Measurements from ENCODE around the gene ADH1B. TPM values are rescaled to one million over a fixed set of nuclear protein-coding genes. Genes with fewer than 3 reads are reported as not detected.

ADH1B gene
- total RNA-seq, 1 donor from 2014 or later, result not detected

- Histone ChIP-seq H3K4me3 (ENCODE audit: insufficient read depth, low read depth, low read length) (no peak overlapping the region), H3K79me2 (ENCODE audit: insufficient read depth, low read length) (no peaks in the 10 kb centered on the region), H3K9ac (ENCODE audit: low read length) (no peak overlapping the region), H3K36me3 (ENCODE audit: insufficient read depth, low read length) (no peaks in the 10 kb centered on the region), H3K4me1 (ENCODE audit: insufficient read depth, low read length) (no peaks in the 10 kb centered on the region), H3K27me3 (ENCODE audit: insufficient read depth, low read length) (no peaks in the 10 kb centered on the region), H3K9me3 (ENCODE audit: insufficient read depth, low read depth, low read length) (no peaks in the 10 kb centered on the region), H4K20me1 (ENCODE audit: insufficient read depth, low read length) (no peaks in the 10 kb centered on the region), H2AFZ (ENCODE audit: low read depth, low read length) (no peak overlapping the region), H3K4me2 (ENCODE audit: low read length) (no peak overlapping the region), H3K27ac (ENCODE audit: low read depth, low read length) (no peak overlapping the region)
- FAIRE-seq, result no peak
- Mint-ChIP-seq H3K4me1 (ENCODE audit: low read depth, unreplicated experiment) (no peaks in the 10 kb centered on the region), H3K36me3 (ENCODE audit: low read depth, unreplicated experiment) (no peaks in the 10 kb centered on the region), H3K9me3 (ENCODE audit: unreplicated experiment) (peaks cover 5% of the 10 kb centered on the region), H3K27me3 (ENCODE audit: low read depth, unreplicated experiment) (no peaks in the 10 kb centered on the region), H3K27ac (ENCODE audit: unreplicated experiment) (no peak overlapping the region), H3K4me3 (ENCODE audit: unreplicated experiment) (no peak overlapping the region)
- no peak for DNase-seq (ENCODE audit: low read depth)
- TF ChIP-seq, protein P1, sequence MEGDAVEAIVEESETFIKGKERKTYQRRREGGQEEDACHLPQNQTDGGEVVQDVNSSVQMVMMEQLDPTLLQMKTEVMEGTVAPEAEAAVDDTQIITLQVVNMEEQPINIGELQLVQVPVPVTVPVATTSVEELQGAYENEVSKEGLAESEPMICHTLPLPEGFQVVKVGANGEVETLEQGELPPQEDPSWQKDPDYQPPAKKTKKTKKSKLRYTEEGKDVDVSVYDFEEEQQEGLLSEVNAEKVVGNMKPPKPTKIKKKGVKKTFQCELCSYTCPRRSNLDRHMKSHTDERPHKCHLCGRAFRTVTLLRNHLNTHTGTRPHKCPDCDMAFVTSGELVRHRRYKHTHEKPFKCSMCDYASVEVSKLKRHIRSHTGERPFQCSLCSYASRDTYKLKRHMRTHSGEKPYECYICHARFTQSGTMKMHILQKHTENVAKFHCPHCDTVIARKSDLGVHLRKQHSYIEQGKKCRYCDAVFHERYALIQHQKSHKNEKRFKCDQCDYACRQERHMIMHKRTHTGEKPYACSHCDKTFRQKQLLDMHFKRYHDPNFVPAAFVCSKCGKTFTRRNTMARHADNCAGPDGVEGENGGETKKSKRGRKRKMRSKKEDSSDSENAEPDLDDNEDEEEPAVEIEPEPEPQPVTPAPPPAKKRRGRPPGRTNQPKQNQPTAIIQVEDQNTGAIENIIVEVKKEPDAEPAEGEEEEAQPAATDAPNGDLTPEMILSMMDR (IDR thresholded peaks at IDR 0.05; ENCODE audit: insufficient read depth, low read depth, low read length), result no peak
- no peak for TF ChIP-seq EZH2 (IDR thresholded peaks at IDR 0.05; ENCODE audit: insufficient read depth, low read length)
Observed at GRCh38 chr4:99362768-99363167, 41.6 kb upstream of the ADH1B start.

DNA sequence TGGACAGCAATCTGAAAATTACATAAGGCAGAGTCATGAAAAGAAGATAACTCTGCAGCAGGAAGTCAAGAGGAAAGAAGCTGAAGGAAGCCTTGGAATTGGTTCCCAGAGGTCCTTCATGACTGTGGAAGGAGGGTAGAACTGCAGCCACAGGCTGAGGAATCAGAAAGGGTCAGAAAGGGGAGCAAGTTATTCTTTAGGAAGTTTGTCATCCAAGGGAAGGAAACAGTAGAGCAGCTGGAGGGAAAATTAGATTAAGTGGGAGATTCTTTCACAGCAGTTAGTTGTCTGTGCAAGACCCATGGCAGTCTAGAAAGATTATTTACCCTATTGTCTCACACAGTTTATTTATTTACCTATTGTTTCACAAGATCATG, 40.7 kb upstream of the ADH1B start:
- H3K27me3 Mint-ChIP-seq (ENCODE audit: low read depth, unreplicated experiment), result no peaks in the 10 kb centered on the region
- Histone ChIP-seq H4K20me1 (ENCODE audit: insufficient read depth, low read length) (no peaks in the 10 kb centered on the region), H3K4me2 (ENCODE audit: low read length) (no peak overlapping the region), H3K36me3 (ENCODE audit: insufficient read depth, low read length) (no peaks in the 10 kb centered on the region), H2AFZ (ENCODE audit: low read depth, low read length) (no peak overlapping the region), H3K79me2 (ENCODE audit: insufficient read depth, low read length) (no peaks in the 10 kb centered on the region), H3K9me3 (ENCODE audit: insufficient read depth, low read depth, low read length) (no peaks in the 10 kb centered on the region), H3K27me3 (ENCODE audit: insufficient read depth, low read length) (no peaks in the 10 kb centered on the region), H3K9ac (ENCODE audit: low read length) (no peak overlapping the region), H3K4me3 (ENCODE audit: insufficient read depth, low read depth, low read length) (no peak overlapping the region), H3K4me1 (ENCODE audit: insufficient read depth, low read length) (no peaks in the 10 kb centered on the region), H3K27ac (ENCODE audit: low read depth, low read length) (no peak overlapping the region)
- peaks cover 5% of the 10 kb centered on the region for H3K9me3 Mint-ChIP-seq (ENCODE audit: unreplicated experiment)
- TF ChIP-seq, protein P1 (IDR thresholded peaks at IDR 0.05; ENCODE audit: insufficient read depth, low read depth, low read length), result no peak
- no peak for TF ChIP-seq EZH2 (IDR thresholded peaks at IDR 0.05; ENCODE audit: insufficient read depth, low read length)
- DNase-seq (ENCODE audit: low read depth) (no peak), FAIRE-seq (no peak)
- H3K4me1 Mint-ChIP-seq (ENCODE audit: low read depth, unreplicated experiment), result no peaks in the 10 kb centered on the region
- no peaks in the 10 kb centered on the region for H3K36me3 Mint-ChIP-seq (ENCODE audit: low read depth, unreplicated experiment)
- H3K27ac Mint-ChIP-seq (ENCODE audit: unreplicated experiment), result no peak overlapping the region
- H3K4me3 Mint-ChIP-seq (ENCODE audit: unreplicated experiment), result no peak overlapping the region

DNA sequence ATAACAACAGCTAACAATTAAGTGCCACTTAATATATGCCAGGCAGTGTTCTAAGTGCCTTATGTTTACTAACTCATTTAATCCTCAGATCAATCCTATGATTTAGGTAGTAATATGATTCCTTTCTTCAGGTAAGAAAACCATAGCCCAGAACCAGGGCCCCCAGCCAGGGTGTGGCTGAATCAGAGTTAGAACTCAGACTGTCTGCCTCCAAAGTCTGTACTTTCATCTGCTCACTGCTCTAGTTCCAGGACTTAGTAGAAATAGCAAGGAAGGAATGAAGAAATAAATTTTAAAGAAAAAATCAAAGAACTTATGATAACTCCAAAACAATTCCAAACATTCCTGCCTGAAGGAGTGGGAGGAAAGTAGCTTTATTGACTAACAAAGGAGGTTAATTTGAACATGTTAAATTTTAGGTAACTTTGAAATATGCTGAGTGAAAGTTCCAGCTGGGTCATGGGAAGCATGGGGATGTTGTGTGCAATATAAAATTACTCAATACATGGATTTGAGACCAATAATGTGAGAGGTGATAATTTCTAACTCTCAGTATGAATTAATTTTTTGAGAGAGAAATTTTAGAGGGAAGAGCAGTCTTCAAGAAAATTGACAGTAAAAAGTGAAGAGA, 40.2 kb upstream of the ADH1B start:
- no peak for TF ChIP-seq EZH2 (IDR thresholded peaks at IDR 0.05; ENCODE audit: insufficient read depth, low read length)
- H3K9me3 Mint-ChIP-seq (ENCODE audit: unreplicated experiment), result peaks cover 5% of the 10 kb centered on the region
- FAIRE-seq (no peak), DNase-seq (ENCODE audit: low read depth) (no peak)
- H3K27ac ChIP-seq (ENCODE audit: low read depth, low read length), result no peak overlapping the region
- no peaks in the 10 kb centered on the region for H3K36me3 Mint-ChIP-seq (ENCODE audit: low read depth, unreplicated experiment)
- no peak overlapping the region for H2AFZ ChIP-seq (ENCODE audit: low read depth, low read length)
- no peaks in the 10 kb centered on the region for H3K79me2 ChIP-seq (ENCODE audit: insufficient read depth, low read length)
- H3K27ac Mint-ChIP-seq (ENCODE audit: unreplicated experiment), result no peak overlapping the region
- H3K4me3 Mint-ChIP-seq (ENCODE audit: unreplicated experiment), result no peak overlapping the region
- no peaks in the 10 kb centered on the region for H3K27me3 Mint-ChIP-seq (ENCODE audit: low read depth, unreplicated experiment)
- H3K9ac ChIP-seq (ENCODE audit: low read length), result no peak overlapping the region
- H3K4me3 ChIP-seq (ENCODE audit: insufficient read depth, low read depth, low read length), result no peak overlapping the region
- no peaks in the 10 kb centered on the region for H3K36me3 ChIP-seq (ENCODE audit: insufficient read depth, low read length)
- no peaks in the 10 kb centered on the region for H4K20me1 ChIP-seq (ENCODE audit: insufficient read depth, low read length)
- no peak overlapping the region for H3K4me2 ChIP-seq (ENCODE audit: low read length)
- no peaks in the 10 kb centered on the region for H3K27me3 ChIP-seq (ENCODE audit: insufficient read depth, low read length)
- H3K4me1 ChIP-seq (ENCODE audit: insufficient read depth, low read length), result no peaks in the 10 kb centered on the region
- no peaks in the 10 kb centered on the region for H3K9me3 ChIP-seq (ENCODE audit: insufficient read depth, low read depth, low read length)
- H3K4me1 Mint-ChIP-seq (ENCODE audit: low read depth, unreplicated experiment), result no peaks in the 10 kb centered on the region

All from astrocyte (in vitro differentiated cells and primary cell).